ENCODE data around the gene RHBDL3.
"Not testable (repeated sequence)": the region's sequence is repeated elsewhere in the genome, so short reads cannot be mapped to it uniquely, and the experiment has no call there.

DNA sequence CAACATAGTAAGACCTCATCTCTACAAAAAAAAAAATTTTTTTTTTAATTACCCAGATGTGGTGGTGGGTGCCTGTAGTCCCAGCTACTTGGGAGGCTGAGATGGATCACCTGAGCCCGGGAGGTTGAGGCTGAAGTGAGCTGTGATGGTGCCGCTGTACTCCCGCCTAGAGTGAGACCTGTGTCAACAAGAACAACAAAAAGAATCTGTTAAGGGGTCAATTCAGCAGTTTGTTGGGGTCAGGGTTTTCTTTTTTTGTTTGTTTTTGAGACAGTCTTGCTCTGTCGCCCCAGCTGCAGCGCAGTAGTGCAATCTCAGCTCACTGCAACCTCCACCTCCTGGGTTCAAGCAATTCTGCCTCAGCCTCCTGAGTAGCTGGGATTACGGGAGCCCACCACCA, 54.4 kb downstream of the RHBDL3 start:
- not testable (repeated sequence) for TF ChIP-seq CTCF (IDR thresholded peaks at IDR 0.05 in 4 of 5, conservative IDR thresholded peaks at IDR 0.05 in 1 of 5); POLR2A (IDR thresholded peaks at IDR 0.05)
